Liver (tissue), 3 donors: ENCODE measurements around the gene BST1.

Source experiments
- EGR1 ChIP-seq, 2 donors: IDR thresholded peaks; 2 replicates each; pipeline ENCODE4 v1.6.1; 2016 to 2018; ENCODE audit warnings: antibody characterized with exemption in 2 of 2, low read depth in 2 of 2
- FOXA1 ChIP-seq: IDR thresholded peaks from 2 replicates; pipeline ENCODE4 v1.6.1; 2016; ENCODE audit warnings: antibody characterized with exemption
- GABPA ChIP-seq, 2 donors: IDR thresholded peaks in 1 of 2; conservative IDR thresholded peaks in 1 of 2; 2 replicates each; pipeline ENCODE4 v1.6.1; 2016; ENCODE audit warnings: antibody characterized with exemption in 2 of 2, mild to moderate bottlenecking in 1 of 2, moderate library complexity in 1 of 2
- HNF4G ChIP-seq: IDR thresholded peaks from 2 replicates; pipeline ENCODE4 v1.6.1; 2016; ENCODE audit warnings: antibody characterized with exemption
- JUND ChIP-seq, 2 donors: IDR thresholded peaks; 2 replicates each; pipeline ENCODE4 v1.6.1; 2016; ENCODE audit warnings: antibody characterized with exemption in 2 of 2
- NR2F2 ChIP-seq: IDR thresholded peaks from 2 replicates; pipeline ENCODE4 v1.6.1; 2016; ENCODE audit warnings: antibody characterized with exemption
- RAD21 ChIP-seq, 2 donors: IDR thresholded peaks; 2 replicates each; pipeline ENCODE4 v1.6.1; 2016; ENCODE audit warnings: antibody characterized with exemption in 2 of 2, mild to moderate bottlenecking in 2 of 2
- RXRA ChIP-seq, 2 donors: IDR thresholded peaks; 2 replicates each; pipeline ENCODE4 v1.6.1; 2017 to 2018; ENCODE audit warnings: antibody characterized with exemption in 2 of 2, mild to moderate bottlenecking in 1 of 2
- SP1 ChIP-seq: IDR thresholded peaks from 2 replicates; pipeline ENCODE4 v1.6.1; 2018; ENCODE audit warnings: antibody characterized with exemption, mild to moderate bottlenecking
- TAF1 ChIP-seq: conservative IDR thresholded peaks from 2 replicates; pipeline ENCODE4 v1.6.1; 2016; ENCODE audit warnings: antibody characterized with exemption, mild to moderate bottlenecking
- YY1 ChIP-seq: IDR thresholded peaks from 2 replicates; pipeline ENCODE4 v1.6.1; 2016; ENCODE audit warnings: antibody characterized with exemption, mild to moderate bottlenecking
- TF ChIP-seq, protein P1 (sequence below): IDR thresholded peaks from 2 replicates; pipeline ENCODE4 v1.6.1; 2016; ENCODE audit warnings: antibody characterized with exemption
- TF ChIP-seq, protein P2 (sequence below): fragments of 150-350 bp; IDR thresholded peaks from 2 replicates; pipeline ENCODE4 v1.5.1; 2017; ENCODE audit warnings: improper control_type of control experiment, low read depth, low read length; ENCODE audit not compliant: missing input control
- TF ChIP-seq, protein P3 (sequence below): IDR thresholded peaks from 2 replicates; pipeline ENCODE4 v1.6.1; 2016; ENCODE audit warnings: antibody characterized with exemption
- donor health status: healthy.
- donor health status: healthy.

DNA sequence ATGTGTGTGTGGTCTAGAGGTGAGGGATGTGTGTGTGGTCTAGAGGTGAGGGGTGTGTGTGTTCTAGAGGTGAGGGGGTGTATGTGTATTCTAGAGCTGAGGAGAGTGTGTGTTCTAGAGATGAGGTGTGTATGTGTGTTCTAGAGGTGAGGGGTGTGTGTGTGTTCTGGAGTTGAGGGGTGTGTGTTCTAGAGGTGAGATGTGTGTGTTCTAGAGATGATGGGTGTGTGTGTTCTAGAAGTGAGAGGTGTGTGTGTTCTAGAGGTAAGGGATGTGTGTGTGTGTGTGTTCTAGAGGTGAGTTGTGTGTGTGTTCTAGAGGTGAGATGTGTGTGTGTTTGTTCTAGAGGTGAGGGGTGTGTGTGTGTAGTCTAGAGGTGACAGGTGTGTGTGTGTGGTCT, 1.3 kb downstream of the BST1 start:
- TF ChIP-seq, protein P1, sequence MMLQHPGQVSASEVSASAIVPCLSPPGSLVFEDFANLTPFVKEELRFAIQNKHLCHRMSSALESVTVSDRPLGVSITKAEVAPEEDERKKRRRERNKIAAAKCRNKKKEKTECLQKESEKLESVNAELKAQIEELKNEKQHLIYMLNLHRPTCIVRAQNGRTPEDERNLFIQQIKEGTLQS, result no peak
- TF ChIP-seq, protein P2, sequence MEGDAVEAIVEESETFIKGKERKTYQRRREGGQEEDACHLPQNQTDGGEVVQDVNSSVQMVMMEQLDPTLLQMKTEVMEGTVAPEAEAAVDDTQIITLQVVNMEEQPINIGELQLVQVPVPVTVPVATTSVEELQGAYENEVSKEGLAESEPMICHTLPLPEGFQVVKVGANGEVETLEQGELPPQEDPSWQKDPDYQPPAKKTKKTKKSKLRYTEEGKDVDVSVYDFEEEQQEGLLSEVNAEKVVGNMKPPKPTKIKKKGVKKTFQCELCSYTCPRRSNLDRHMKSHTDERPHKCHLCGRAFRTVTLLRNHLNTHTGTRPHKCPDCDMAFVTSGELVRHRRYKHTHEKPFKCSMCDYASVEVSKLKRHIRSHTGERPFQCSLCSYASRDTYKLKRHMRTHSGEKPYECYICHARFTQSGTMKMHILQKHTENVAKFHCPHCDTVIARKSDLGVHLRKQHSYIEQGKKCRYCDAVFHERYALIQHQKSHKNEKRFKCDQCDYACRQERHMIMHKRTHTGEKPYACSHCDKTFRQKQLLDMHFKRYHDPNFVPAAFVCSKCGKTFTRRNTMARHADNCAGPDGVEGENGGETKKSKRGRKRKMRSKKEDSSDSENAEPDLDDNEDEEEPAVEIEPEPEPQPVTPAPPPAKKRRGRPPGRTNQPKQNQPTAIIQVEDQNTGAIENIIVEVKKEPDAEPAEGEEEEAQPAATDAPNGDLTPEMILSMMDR, result no peak
- TF ChIP-seq NR2F2 (no peak), HNF4G (no peak), RAD21 (IDR thresholded peaks at IDR 0.05) (no peak), TAF1 (no peak), EGR1 (IDR thresholded peaks at IDR 0.05; ENCODE audit: low read depth in 2 of 2) (no peak), GABPA (IDR thresholded peaks at IDR 0.05 in 1 of 2, conservative IDR thresholded peaks at IDR 0.05 in 1 of 2) (no peak), FOXA1 (no peak), RXRA (IDR thresholded peaks at IDR 0.05) (no peak), SP1 (no peak), YY1 (no peak), JUND (IDR thresholded peaks at IDR 0.05) (no peak)
- TF ChIP-seq, protein P3, sequence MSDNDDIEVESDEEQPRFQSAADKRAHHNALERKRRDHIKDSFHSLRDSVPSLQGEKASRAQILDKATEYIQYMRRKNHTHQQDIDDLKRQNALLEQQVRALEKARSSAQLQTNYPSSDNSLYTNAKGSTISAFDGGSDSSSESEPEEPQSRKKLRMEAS, result no peak
